Germinal center (tissue), 1 donor: ENCODE data around the gene SLC36A3.

ENCODE experiments used
- DNase-seq: peaks from one replicate; pipeline ENCODE4 v3.0.0; 2012; ENCODE audit warnings: mixed read lengths, low spot score

SLC36A3 gene

DNA sequence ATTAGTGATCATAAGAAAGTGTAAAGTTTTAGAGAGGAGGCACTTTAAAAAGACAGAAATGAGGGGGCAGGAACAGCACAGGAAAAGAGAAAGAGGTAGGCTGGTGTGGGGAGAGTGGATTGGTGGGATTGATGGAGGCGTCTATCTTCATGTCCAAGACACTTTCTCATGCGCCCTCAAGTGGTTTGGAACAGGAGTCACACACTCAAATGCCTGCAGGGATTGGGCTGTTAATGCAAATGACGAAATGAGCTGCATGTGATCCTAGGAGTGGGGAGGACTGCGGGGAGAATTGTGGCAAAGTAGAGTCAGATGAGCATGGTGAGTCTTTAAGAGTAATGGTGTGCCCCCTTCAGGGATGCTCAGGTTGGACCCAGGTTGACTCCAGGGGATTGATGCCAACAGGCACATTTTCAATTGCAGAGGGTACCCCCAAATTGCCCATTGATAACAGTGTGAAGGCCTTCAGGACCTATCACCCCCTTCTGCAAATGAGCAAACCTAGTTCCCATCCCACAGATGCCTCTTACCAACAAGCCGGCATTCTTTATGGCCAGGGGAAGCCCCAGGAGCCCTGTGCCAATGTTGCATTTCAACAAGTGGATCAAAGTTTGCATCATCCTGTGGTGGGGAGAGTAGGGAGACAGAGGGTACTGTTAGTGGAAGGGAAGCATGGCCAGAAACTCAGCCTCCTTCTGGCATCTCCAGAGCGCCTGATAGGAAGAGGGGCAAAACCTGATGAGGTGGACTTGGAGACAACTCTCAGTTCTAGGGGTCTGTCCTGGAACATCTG, 5.3 kb downstream of the SLC36A3 start:
- peak; percentile 18 for DNase-seq

DNA sequence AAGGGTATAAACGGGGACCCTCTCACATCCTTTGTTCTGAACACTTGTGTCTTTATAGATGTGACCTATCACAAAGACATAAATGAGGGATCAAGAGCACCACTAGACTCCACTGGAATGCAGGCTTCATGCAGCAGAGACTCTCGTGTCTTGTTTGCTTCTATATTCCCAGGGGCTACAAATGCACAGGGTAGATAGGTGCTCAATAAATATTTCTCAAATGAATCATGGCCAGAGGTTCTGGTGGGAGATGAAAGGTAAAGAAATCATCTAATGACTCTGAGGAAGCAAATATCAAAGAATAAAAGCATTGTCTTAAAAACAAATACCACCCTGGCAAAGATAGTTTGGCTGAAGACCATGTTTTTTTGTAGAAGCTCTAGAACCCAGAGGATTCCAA, 6.6 kb downstream of the SLC36A3 start:
- no peak for DNase-seq

DNA sequence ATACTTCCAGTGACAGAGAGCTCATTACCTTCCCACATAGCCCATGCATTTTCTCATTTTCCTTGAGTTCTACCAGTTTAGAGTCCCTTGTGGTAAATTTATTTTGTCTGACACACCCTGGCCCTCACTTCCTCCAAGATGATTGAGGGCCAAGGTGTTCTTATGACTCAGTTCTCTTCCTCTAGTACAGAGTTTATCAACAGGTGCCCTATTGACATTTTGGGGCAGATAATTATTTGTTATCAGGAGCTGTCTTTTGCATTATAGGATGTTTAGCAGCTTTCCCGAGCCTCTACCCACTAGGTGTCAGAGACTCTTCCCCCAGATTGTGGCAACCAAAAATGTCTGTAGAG, 7.1 kb downstream of the SLC36A3 start:
- DNase-seq, result no peak

DNA sequence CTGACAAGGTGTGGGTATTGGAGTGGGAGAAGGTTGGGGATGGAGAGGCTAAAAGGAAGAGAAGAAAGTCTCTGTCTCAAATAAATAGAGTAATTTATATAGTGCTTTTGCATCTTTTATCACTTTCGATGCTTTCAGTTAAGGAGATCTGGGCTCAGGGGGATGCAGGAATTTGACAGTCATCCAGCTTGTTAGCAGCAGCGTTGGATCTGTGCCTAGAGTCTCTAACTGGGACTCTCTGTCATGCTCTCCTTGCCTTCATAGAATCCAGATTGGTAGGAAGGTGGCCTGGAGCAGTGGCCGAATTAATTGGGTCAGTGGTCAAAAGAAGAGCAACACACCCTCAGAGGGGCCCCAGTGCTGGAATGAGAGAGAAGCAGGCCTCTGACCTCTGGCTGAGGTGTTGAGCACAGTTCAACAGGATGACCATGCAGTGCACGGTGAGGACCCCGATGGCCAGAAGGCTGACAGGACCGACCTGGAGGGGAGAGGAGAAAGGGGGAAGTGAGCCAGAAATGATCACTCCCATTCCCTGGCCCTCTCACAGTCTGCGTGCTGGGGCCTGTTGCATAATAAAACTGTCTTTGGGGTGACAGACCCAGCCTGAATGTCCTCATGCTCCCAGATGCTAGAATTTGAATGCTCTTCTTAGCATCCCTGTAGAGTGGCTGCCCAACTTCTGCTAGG, 7.6 kb downstream of the SLC36A3 start:
- no peak for DNase-seq

DNA sequence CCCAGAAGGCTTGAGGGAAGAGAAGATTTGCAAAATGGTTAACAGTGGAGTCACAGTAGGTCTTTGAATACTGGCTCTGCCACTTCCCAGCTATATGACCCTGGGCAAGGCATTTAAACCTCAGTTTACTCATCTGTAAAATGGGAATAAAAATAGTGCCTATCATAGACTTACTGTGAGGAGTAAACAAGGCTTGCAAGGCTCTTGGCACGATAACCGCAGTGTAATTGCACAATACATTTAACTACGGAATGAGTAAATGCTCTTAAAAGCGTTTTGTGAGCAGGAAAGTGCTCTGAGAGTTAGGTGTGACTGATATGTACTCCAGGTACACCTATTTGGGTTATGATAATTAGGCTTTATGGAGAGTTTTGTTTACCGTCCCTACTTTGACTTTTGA, 8.4 kb downstream of the SLC36A3 start:
- DNase-seq, result no peak

DNA sequence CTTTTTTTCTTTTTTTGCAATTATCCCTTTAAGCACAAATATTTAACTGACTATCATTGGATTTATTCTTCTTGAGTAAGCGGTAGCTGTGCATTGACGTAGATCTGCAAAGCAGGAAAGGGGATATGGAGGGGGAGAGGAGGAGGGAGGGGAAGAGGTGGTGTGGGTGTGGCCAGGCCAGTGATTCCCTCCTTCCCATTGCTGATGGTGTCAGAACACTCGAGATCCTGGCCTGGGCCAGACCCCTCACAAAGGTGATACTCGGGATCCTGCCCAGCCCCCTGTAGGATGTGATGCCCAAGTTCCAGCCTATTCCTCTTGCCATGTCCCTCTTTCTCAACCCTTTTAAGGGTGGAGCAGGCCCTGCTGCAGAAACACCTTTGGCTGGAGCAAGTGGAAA, 9.9 kb downstream of the SLC36A3 start:
- no peak for DNase-seq

DNA sequence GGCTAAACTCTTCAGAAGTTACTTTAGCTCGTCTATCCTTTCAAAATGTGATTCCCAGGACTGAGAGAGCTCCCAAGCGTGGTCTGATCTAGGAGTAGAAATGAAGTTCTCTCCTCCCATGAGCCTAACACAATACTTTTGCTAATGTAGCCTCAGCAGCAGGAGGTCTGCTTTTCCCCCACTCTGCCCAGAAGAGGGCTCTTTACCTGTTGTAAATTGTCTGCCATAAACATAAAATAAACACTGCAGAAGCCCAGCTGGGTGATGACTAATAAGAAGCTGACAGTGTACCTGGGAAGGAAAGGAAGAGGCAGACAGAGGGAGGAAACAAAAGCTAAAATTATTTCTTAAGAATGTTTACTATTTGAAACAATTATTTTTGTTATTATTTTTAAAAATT, 15.4 kb downstream of the SLC36A3 start:
- DNase-seq, result peak; percentile 14

DNA sequence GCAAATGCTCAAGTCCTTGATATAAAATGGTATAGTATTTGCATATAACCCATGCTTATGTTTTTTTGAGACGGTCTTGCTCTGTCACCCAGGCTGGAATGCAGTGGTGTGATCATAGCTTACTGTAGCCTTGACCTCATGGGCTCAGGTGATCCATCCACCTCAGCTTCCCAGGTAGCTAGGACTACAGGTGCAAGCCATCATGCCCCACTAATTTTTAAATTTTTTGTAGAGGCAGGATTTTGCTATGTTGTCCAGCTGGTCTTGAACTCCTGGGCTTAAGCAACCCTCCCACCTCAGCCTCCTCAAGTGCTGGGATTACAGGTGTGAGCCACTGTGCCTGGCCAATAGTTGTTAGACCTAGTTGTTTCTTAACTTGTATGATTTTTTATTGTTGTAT, 17.3 kb downstream of the SLC36A3 start:
- no peak for DNase-seq

DNA sequence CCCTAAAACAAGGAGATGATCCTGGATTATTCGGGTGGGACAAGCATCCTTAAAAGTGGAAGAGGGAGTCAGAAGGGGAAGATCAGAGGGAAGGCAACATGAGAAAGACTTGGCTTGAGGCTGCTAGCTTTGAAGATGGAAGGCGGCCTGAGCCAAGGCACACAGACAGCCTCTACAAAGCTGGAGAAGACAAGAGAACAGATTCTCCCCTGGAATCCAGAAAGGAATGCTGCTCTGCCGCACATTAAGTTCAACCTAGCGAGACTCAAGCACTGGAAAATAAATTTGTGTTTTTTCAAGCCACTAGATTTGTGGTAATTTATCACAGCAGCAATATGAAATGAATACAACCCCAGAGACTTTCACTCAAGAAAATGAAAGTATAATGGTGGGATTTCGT, 17.9 kb downstream of the SLC36A3 start:
- no peak for DNase-seq

DNA sequence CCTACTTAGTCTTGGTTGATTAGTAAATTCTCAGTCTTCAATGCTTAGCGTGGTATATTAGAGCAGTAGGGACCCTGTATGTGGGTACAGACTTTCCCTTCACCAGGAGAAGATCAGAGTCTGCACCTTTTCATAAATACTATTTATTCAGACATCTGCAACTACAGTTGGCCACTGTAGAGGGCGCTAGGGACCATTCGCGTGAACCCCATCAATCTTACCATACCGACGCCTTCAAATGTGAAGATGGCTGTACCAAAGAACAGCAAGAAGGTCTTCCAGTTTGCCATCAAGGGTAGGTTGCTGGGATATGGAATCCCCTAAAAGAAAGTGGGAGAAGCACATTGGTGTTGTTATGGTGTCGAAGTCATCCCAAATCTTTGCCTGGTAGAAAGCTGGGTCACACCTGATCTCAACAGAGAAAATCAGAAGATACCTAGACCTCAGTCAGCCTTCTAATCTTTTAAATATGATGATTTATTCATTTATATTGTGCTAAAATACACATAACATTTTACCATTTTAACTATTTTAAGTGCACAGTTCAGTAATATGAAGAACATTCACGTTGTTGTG, 19.1 kb downstream of the SLC36A3 start:
- DNase-seq, result no peak

DNA sequence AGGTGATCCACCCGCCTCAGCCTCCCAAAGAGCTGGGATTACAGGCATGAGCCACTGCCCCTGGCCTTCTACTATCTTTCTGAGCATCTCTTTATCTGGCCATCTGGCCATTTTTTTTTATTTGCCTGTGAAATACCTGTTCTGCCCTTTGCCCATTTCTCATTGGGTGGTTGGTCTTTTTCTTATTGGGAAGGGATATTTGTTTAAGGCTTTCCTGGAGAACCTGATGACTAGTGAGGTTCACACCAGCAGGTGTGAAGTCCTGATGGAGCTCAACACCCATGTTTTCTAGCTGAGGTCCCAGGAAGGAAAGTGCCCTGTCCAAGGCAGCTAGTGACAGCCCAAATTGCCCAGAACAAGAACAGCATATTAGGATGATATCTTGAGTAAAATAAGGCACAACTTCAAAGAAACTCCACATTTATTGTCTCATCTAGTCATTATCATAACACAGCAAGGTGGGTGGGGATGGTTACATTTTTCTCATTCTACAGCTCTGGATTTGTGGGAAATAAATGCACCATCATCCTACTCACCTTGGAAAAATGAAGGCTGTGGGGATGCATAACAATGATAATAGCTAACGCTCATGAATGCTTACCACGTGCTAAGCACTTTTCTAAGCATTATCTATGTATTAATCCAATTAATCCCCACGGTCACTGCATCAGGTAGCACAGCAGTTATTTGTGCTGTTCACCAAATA, 20.3 kb downstream of the SLC36A3 start:
- no peak for DNase-seq

DNA sequence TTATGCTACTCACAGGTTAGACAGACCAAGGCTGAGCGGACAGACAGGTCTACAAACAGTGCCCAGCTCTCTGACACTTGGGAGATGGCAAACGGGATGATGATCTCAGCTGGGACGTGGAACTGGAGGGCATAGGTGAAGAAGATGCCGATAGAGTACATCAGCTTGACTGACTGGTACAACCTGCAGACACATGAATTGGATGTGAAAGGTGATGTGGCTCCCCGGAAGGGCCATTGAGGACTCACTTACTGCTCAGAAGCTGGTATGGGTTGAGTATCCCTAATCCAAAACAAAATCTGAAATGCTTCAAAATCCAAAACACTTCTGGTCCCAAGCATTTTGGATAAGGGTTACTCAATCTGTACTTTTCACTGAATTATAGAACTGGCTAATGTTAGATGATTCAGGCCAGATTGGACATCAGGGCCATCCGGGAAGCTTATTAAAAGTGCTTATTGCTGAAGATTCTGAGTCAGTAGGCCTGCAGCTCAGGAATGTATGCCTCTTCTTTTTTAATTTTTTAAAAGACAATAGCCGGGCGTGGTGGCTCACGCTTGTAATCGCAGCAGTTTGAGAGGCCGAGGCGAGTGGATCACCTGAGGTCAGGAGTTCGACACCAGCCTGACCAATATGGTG, 22.4 kb downstream of the SLC36A3 start:
- no peak for DNase-seq

DNA sequence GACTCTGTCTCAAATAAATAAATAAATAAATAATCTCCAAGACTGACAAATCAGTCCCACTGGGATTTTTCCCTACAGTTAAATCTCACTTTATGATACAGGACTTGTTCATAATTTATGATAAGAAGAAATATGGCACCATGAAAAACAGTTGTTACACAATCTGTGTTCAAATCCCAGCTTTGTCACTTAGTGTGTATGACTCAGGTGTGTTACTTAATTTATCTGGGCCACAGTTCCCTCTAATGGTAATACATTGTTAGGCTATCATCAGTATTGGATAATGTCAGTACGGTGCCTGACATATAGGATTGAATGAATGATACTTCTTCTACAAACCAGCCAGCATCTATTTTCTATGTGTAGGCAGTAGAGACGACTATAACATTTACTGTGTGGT, 23.1 kb downstream of the SLC36A3 start:
- no peak for DNase-seq

DNA sequence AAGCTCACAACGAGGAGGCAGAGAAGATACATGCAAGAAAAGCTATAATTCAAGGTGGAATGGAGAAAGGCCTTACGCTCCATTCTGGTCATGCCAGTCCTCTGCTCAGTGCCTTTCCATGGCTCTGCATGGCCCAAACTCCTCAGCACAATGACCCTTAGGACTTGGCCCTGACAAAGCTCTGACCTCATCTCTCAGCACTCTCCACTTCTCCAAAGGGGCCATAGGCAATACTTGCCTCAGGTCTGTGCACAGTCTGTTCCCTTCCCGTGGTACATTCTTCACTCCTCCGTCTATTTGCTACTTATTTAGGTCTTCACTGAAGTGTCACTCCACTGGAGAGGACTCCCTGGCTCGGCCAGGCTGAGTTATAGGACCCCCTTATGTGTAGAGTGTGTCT, 24.7 kb downstream of the SLC36A3 start:
- no peak for DNase-seq

DNA sequence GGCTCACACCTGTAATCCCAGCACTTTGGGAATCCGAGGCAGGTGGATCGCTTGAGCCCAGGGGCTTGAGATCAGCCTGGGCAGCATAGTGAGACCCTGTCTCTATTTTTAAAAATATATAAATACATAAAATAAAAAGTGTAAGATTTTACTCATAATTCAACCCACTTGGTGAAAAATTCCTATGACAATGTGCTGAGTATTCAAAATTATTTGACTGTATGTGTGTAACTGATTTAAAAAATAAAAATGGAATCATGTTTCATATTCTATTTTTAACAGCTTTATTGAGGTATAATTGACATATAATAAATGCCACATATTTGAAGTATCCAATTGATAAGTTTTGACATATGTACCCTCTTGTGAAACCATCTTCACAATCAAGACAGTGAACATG, 27.8 kb downstream of the SLC36A3 start:
- no peak for DNase-seq

DNA sequence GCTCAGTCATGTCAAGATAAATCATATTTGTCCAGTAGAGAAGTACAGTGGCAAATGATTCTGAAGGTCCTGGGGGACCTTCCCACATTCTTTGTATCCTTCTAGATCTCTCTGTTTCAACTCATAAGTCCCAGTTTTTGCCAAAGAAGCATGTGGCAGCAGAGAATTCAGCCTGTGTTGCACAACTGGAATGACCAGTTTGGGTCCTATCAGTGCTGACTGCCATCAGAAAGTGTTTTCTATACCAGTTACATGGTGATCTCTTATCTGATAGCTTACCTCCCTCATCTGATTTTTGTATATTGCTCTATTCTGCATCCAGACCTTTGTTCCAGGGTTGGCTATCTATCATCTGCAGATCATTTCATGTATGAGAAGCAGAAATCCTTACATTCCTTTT, 28.9 kb downstream of the SLC36A3 start:
- no peak for DNase-seq

DNA sequence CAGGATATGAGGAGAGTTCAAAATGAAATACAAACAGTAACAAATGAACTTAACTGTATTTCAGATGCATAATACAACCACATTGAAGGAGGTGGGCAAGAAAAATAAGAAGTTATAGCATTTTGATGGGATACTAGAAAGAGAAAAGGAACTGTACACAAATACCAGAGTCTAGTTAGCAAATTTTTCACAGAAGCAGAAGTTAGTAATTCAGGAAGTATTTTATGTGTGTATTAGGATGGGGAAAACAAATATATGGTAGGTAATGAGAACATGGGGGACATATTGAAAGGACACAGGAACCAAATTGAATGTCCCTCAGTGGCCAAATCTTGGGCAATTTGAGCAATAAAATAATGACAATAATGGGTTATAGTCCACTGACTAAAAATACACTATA, 32.2 kb downstream of the SLC36A3 start:
- DNase-seq, result no peak

DNA sequence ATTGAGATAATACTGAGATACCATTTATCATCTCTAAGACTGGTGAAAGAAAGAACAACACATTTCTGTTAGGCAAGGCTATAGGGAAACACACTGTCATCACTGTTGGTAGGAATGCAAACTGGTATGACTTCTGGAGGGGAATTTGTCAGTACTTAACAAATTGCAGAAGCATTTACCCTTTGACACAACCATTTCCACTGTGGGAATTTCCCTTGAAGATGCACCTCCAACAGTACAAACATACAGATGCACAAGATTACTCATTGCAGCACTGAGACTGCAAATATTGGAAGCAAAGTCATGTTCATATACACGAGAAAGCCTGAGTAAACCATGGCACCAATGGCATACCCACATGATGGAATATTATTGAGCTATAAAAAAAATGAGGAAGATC, 33.0 kb downstream of the SLC36A3 start:
- DNase-seq, result no peak

DNA sequence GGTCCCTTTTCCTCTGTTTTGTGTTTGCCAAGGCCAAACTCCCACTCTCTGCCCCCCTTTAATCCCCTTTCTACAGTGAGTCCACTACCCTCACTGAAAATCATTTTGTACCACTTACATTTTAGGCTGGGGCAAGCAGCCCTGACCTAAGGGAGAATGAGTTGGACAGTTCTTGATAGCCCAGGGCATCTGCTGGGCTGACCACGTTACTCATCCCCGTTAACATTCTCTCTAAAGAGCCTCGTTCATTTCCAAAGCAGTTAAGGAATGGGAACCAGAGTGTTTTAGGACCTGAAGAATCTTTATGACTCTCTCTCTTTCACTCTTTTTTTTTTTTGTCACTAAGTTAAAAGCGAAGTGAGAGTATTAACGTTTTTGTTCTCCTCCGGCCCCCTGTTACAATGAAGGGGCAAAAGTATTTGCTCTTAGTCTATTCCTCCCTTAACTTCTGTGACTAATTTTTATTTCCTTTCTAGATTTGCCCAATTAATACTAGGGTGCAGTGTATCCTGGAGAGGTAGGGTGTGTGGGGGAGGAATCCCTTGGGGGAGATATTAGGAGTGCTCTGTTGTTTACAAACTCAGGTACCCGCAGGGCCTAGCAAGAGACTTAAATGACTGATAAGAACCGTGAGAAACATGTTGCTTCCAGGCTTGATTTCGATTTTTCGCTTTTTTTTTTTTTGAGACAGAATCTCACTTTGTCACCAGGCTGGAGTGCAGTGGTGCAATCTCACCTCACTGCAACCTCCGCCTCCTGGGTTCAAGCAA, 35.9 kb downstream of the SLC36A3 start:
- no peak for DNase-seq

DNA sequence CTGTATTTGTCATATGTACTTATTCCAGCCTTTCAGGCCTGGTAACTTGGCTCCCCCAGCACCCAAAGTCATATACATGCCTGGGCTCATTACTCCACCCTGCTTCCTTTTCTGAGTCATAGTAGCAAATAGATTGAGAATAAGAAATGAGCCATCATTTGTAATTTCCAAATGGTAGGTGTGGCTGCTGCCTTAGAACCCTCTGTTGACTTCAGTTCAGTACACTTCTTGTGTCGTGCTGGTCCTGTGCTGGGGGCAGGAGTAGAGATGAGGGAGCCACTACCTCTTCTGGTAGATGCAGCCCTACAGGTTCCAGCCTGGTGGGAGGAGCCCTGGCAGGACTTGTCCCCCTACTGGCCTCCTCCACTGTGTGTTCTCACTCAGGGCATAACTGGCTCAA, 39.5 kb downstream of the SLC36A3 start:
- no peak for DNase-seq

DNA sequence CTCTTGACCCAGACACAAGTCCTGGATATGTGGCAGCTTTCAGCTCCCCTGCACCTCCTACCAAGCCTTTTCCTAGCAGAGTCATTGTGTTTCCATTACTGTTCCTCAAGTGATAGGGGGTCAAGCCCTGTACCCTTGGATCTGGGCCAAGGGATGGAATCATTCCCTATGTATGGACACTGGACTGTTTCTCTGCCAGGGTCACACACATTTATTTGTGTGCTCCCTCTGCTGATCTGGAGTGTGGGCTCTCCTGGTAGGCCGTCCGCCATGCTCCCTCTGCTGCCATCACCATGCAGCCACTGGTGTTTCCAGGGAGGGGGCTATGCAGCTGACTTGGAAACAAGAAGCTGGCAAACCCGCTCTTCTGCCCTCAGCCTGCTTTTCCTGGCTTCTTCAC, 41.0 kb downstream of the SLC36A3 start:
- DNase-seq, result no peak

DNA sequence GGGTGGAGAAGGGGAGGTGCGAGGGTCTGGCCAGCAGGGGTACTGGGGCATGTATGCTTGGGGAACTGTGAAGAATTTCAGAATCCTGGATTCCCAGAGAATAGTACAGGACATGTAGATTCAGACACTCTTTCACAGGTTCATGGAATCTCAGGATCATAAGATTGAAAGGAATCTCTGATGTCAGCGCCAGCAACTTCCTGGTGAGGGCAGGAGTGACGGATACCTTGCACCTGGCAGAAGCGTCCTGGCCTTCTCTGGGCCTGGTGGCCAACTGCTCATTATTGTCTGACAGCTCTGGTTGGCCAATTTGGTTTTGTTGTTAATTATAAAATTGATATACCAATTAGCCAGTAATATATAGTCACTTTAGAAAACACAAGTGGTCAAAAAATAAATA, 43.6 kb downstream of the SLC36A3 start:
- DNase-seq, result no peak
